Retinal pigment epithelial cell (primary cell): ENCODE measurements around the gene EXOC2.

Experiments
- DNase-seq: peaks from one replicate; pipeline ENCODE4 v3.0.0-alpha.2; 2010; ENCODE audit warnings: low read depth
- H3K4me3 ChIP-seq: 2 replicates; pipeline ENCODE4 v1.5.1; 2011; ENCODE audit warnings: mild to moderate bottlenecking, low read length, control low read depth, moderate library complexity
- CTCF ChIP-seq: conservative IDR thresholded peaks from 2 replicates; pipeline ENCODE4 v1.5.1; 2011; ENCODE audit warnings: low read depth, low read length, control low read depth, inconsistent platforms

Gene EXOC2

GRCh38 chr6:652865-653264 is 40.1 kb downstream of the EXOC2 start:
- H3K4me3 ChIP-seq = no peak overlapping the region
- DNase-seq = no peak
- TF ChIP-seq CTCF = no peak

GRCh38 chr6:650098-650497 is 42.8 kb downstream of the EXOC2 start:
- no peak overlapping the region for H3K4me3 ChIP-seq
- TF ChIP-seq CTCF = no peak
- no peak for DNase-seq

- DNase-seq = no peak
- no peak overlapping the region for H3K4me3 ChIP-seq
- TF ChIP-seq CTCF = no peak
Observed at GRCh38 chr6:642805-643204, 50.1 kb downstream of the EXOC2 start.

DNA sequence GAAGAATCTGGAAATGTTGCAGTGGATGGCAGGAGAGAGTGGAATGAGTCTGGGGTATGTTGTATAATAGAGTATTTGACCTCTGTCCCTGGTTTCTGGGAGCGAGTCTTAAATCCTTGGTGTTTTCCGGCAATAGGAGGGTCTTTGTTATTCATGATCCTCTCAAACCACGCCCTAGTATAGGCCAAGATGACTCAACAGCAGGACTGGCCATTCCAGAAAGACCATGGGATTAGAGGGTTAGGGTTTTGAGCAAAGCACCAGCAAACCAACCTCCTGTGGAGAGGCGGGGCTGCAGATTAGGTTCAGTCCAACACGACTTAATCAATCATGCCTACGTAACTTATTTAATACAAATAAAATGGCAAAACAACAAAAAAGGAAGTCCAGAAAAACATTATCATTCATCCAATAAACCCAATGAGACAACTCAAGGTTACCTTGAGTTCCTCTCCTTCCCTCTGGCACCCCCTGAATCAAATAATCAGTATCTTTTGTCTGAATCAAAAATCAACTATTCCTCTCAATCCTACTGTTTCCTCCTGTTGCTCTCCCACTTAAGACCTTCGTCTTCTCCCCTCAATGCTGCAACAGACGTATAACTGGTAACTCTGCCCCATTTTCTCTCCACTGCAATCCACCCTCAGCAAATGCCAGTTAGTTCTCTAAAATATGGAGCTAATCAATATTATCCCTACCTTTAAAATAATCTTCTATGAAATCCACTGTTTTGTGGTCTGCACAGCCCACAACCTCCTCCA is 51.5 kb downstream of the EXOC2 start:
- no peak overlapping the region for H3K4me3 ChIP-seq
- TF ChIP-seq CTCF = no peak
- no peak for DNase-seq

GRCh38 chr6:636488-636887 is 56.5 kb downstream of the EXOC2 start:
- DNase-seq = no peak
- TF ChIP-seq CTCF = no peak
- no peak overlapping the region for H3K4me3 ChIP-seq

DNA sequence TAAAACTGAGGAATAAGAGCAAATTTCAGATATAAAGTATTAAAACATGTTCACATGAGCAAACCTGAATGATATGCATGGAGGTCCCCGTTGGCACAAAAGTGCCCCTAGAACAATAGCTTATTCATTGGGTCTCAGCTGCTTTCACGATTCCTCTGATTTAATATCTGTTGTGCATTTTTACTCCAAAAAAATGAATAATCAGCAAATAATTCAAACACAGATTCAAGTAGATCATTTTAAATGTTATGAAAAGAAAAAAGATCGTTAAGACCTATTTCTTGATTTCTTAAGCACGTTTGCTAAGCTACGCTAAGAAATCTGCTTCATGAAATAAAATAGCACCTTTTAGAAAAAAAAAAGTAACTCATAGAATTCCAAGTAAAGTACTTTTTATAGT is 57.7 kb downstream of the EXOC2 start:
- TF ChIP-seq CTCF = no peak
- no peak for DNase-seq

GRCh38 chr6:633611-634010 is 59.3 kb downstream of the EXOC2 start:
- no peak for DNase-seq
- no peak overlapping the region for H3K4me3 ChIP-seq
- TF ChIP-seq CTCF = no peak

More for the DNA sequence above, 57.7 kb downstream of the EXOC2 start:
- no peak overlapping the region for H3K4me3 ChIP-seq
